GM23338 (cell line): ENCODE data around the gene ZNF792. TPM values are rescaled to one million over a fixed set of nuclear protein-coding genes. Genes with fewer than 3 reads are reported as not detected.
A peak's percentile ranks its signal among the peaks of the same experiment; 100 is the strongest.
"Not testable (repeated sequence)": the region's sequence is repeated elsewhere in the genome, so short reads cannot be mapped to it uniquely, and the experiment has no call there.

Source experiments
- ATAC-seq: fragments of 200-7000 bp; cut with Tn5 transposase; 3 replicates; pipeline ENCODE4 v1.9.1; 2020
- DNase-seq: peaks from one replicate; pipeline ENCODE4 v3.0.0-alpha.2; 2015; ENCODE audit warnings: low spot score
- H2AFZ ChIP-seq: fragments of 200-600 bp; sonication (generic); 2 replicates; pipeline ENCODE4 v1.8.0; 2016; ENCODE audit warnings: antibody characterized with exemption, mild to moderate bottlenecking, moderate library complexity
- H3F3A ChIP-seq: fragments of 200-600 bp; sonication (generic); replicated peaks from 2 replicates; pipeline ENCODE4 v1.8.0; 2017; ENCODE audit warnings: antibody characterized with exemption, mixed run types, low read depth
- H3K27ac ChIP-seq: fragments of 200-600 bp; sonication (generic); 2 replicates; pipeline ENCODE4 v1.6.1; 2016; ENCODE audit warnings: low read depth
- H3K27me3 ChIP-seq: fragments of 200-600 bp; sonication (generic); 2 replicates; pipeline ENCODE4 v1.8.0; 2016; ENCODE audit warnings: mild to moderate bottlenecking, mixed run types, moderate library complexity; ENCODE audit not compliant: insufficient read depth
- H3K36me3 ChIP-seq: fragments of 200-600 bp; sonication (generic); 2 replicates; pipeline ENCODE4 v1.8.0; 2016; ENCODE audit warnings: mild to moderate bottlenecking; ENCODE audit not compliant: insufficient read depth
- H3K4me1 ChIP-seq: fragments of 200-600 bp; sonication (generic); 2 replicates; pipeline ENCODE4 v1.8.0; 2016; ENCODE audit warnings: mild to moderate bottlenecking, moderate library complexity; ENCODE audit not compliant: insufficient read depth
- H3K4me2 ChIP-seq: fragments of 200-600 bp; sonication (generic); 2 replicates; pipeline ENCODE4 v1.7.1; 2017; ENCODE audit warnings: mixed run types
- H3K4me3 ChIP-seq: fragments of 200-600 bp; sonication (generic); 2 replicates; pipeline ENCODE4 v1.6.1; 2016; ENCODE audit warnings: mixed run types
- H3K79me2 ChIP-seq: fragments of 200-600 bp; sonication (generic); replicated peaks from 2 replicates; pipeline ENCODE4 v1.8.0; 2017; ENCODE audit warnings: mild to moderate bottlenecking; ENCODE audit not compliant: insufficient read depth
- H3K9me2 ChIP-seq: fragments of 200-600 bp; sonication (generic); 2 replicates; pipeline ENCODE4 v1.8.0; 2017; ENCODE audit not compliant: insufficient read depth
- H4K20me1 ChIP-seq: fragments of 200-600 bp; sonication (generic); replicated peaks from 2 replicates; pipeline ENCODE4 v1.8.0; 2017; ENCODE audit warnings: mild to moderate bottlenecking; ENCODE audit not compliant: insufficient read depth
- H3K27ac Mint-ChIP-seq: 2 replicates; pipeline ENCODE4 v1.8.0; 2020; ENCODE audit warnings: inconsistent platforms, mild to moderate bottlenecking, moderate library complexity, mixed read lengths
- H3K27me3 Mint-ChIP-seq: 3 replicates; pipeline ENCODE4 v1.8.0; 2022; ENCODE audit warnings: low read depth, mild to moderate bottlenecking, moderate library complexity, mixed read lengths, inconsistent platforms; ENCODE audit not compliant: insufficient read depth, poor library complexity
- H3K36me3 Mint-ChIP-seq: 3 replicates; pipeline ENCODE4 v1.8.0; 2021; ENCODE audit warnings: low read depth, mild to moderate bottlenecking, inconsistent platforms, moderate library complexity, mixed read lengths
- H3K4me1 Mint-ChIP-seq: 3 replicates; pipeline ENCODE4 v1.8.0; 2020; ENCODE audit warnings: mild to moderate bottlenecking, inconsistent platforms, mixed read lengths
- H3K4me3 Mint-ChIP-seq: 3 replicates; pipeline ENCODE4 v1.8.0; 2021; ENCODE audit warnings: moderate library complexity, mild to moderate bottlenecking, inconsistent platforms, mixed read lengths
- H3K9me3 Mint-ChIP-seq: 3 replicates; pipeline ENCODE4 v1.8.0; 2020; ENCODE audit warnings: moderate library complexity, mild to moderate bottlenecking, inconsistent platforms, mixed read lengths
- CREB1 ChIP-seq: fragments of 250-450 bp; sonication (Bioruptor Pico); IDR thresholded peaks from 2 replicates; pipeline ENCODE4 v1.5.0; 2020; ENCODE audit warnings: low read depth, mild to moderate bottlenecking, moderate library complexity
- EZH2 ChIP-seq: fragments of 200-600 bp; sonication (generic); IDR thresholded peaks from one replicate; pipeline ENCODE4 v1.8.0; 2017; ENCODE audit warnings: antibody characterized with exemption, mild to moderate bottlenecking, low read depth; ENCODE audit not compliant: unreplicated experiment
- EZH2phosphoT487 ChIP-seq: fragments of 200-600 bp; sonication (generic); IDR thresholded peaks from one replicate; pipeline ENCODE4 v1.8.1; 2018; ENCODE audit warnings: antibody characterized with exemption; ENCODE audit not compliant: unreplicated experiment
- JUNB ChIP-seq: IDR thresholded peaks from one replicate; pipeline ENCODE4 v1.6.1; 2016; ENCODE audit warnings: antibody characterized with exemption; ENCODE audit not compliant: unreplicated experiment
- NANOG ChIP-seq: IDR thresholded peaks from 2 replicates; pipeline ENCODE4 v1.6.1; 2016; ENCODE audit warnings: antibody characterized with exemption, borderline replicate concordance
- POLR2AphosphoS5 ChIP-seq: IDR thresholded peaks from 2 replicates; pipeline ENCODE4 v1.6.1; 2016; ENCODE audit warnings: antibody characterized with exemption, low read depth
- STAT1 ChIP-seq: IDR thresholded peaks from one replicate; pipeline ENCODE4 v1.6.1; 2016; ENCODE audit warnings: antibody characterized with exemption; ENCODE audit not compliant: unreplicated experiment
- ZNF114 ChIP-seq: fragments of 250-450 bp; sonication (Bioruptor Pico); IDR thresholded peaks from 2 replicates; pipeline ENCODE4 v1.5.0; 2020; ENCODE audit warnings: mild to moderate bottlenecking, moderate library complexity
- ZNF331 ChIP-seq: fragments of 250-450 bp; sonication (Bioruptor Pico); IDR thresholded peaks from 2 replicates; pipeline ENCODE4 v1.5.0; 2020; ENCODE audit warnings: low read depth, mild to moderate bottlenecking, moderate library complexity
- polyA plus RNA-seq: library from polyadenylated mRNA; unstranded; fragments of >200 nt; fragmentation: Nextera tagmentation; extraction: Ambion mirVana; gene quantifications from 2 replicates; pipeline ENCODE4 v1.2.1, GENCODE V29; 2016
- total RNA-seq: library from RNA; depleted of rRNA; stranded (reverse); fragments of >200 nt; shearing (Covaris generic); gene quantifications from 2 replicates; pipeline ENCODE4 v1.2.3, GENCODE V29; 2014
- TF ChIP-seq, protein P1 (sequence below): IDR thresholded peaks from 2 replicates; pipeline ENCODE4 v1.6.1; 2016; ENCODE audit warnings: antibody characterized with exemption
- TF ChIP-seq, protein P2 (sequence below): IDR thresholded peaks from one replicate; pipeline ENCODE4 v1.6.1; 2018; ENCODE audit warnings: antibody characterized with exemption; ENCODE audit not compliant: unreplicated experiment
- TF ChIP-seq, protein P3 (sequence below), 2 experiments: fragments of 200-600 bp in 1 of 2; sonication (generic) in 1 of 2; conservative IDR thresholded peaks; 2 replicates each; pipeline versions ENCODE4 v1.5.1 to v1.6.1; 2016 to 2017; ENCODE audit warnings: antibody characterized with exemption in 2 of 2, low read depth in 2 of 2, mild to moderate bottlenecking in 2 of 2, moderate library complexity in 1 of 2

ZNF792 gene
- total and polyA plus RNA-seq, 2 experiments from 2014 or later: 1.3 to 12.8 TPM

DNA sequence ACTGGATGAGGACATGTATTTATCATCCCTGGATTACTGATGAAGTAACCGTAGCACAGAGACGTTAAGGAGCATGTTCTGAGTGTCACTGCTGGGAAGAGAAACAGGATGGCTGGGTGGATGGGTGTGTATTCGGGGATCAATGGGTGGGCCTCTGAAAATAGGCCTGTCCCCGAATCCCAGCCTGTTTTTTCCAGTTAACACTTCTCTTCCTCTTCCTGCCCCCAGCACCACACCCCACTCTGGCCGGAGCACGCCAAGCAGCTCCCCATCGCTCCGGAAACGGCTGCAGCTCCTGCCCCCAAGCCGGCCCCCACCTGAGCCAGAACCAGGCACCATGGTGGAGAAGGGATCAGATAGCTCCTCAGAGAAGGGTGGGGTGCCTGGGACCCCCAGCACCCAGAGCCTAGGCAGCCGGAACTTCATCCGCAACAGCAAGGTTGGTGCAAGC lies 44.9 kb upstream of the ZNF792 start:
- ATAC-seq (no peak), DNase-seq (no peak)
- peaks cover 26% of the 10 kb centered on the region for H3K27me3 Mint-ChIP-seq
- no peak for TF ChIP-seq EZH2phosphoT487
- no peak for TF ChIP-seq POLR2AphosphoS5
- TF ChIP-seq ZNF331: no peak
- TF ChIP-seq ZNF114 (CRISPR knock-in tag): no peak
- TF ChIP-seq, protein P1, sequence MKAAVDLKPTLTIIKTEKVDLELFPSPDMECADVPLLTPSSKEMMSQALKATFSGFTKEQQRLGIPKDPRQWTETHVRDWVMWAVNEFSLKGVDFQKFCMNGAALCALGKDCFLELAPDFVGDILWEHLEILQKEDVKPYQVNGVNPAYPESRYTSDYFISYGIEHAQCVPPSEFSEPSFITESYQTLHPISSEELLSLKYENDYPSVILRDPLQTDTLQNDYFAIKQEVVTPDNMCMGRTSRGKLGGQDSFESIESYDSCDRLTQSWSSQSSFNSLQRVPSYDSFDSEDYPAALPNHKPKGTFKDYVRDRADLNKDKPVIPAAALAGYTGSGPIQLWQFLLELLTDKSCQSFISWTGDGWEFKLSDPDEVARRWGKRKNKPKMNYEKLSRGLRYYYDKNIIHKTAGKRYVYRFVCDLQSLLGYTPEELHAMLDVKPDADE: no peak
- H3K27me3 ChIP-seq: no peaks in the 10 kb centered on the region
- H3F3A ChIP-seq: peaks cover 35% of the 10 kb centered on the region
- H3K4me3 ChIP-seq: no peak overlapping the region
- H3K9me2 ChIP-seq: no peaks in the 10 kb centered on the region
- H4K20me1 ChIP-seq: peaks cover 50% of the 10 kb centered on the region
- H2AFZ ChIP-seq: no peak overlapping the region
- H3K27ac ChIP-seq: peak overlapping the region; percentile 63
- peaks cover 5% of the 10 kb centered on the region; the same call in 1 of the 2 replicates for H3K4me1 ChIP-seq
- H3K4me2 ChIP-seq: no peak overlapping the region
- no peaks in the 10 kb centered on the region; the same call in 2 of the 3 replicates for H3K9me3 Mint-ChIP-seq
- H3K4me3 Mint-ChIP-seq: no peak overlapping the region
- H3K4me1 Mint-ChIP-seq: peaks cover 13% of the 10 kb centered on the region
- H3K36me3 ChIP-seq: peaks cover 44% of the 10 kb centered on the region
- H3K79me2 ChIP-seq: peaks cover 49% of the 10 kb centered on the region
- peaks cover 83% of the 10 kb centered on the region for H3K36me3 Mint-ChIP-seq
- no peak overlapping the region for H3K27ac Mint-ChIP-seq

DNA sequence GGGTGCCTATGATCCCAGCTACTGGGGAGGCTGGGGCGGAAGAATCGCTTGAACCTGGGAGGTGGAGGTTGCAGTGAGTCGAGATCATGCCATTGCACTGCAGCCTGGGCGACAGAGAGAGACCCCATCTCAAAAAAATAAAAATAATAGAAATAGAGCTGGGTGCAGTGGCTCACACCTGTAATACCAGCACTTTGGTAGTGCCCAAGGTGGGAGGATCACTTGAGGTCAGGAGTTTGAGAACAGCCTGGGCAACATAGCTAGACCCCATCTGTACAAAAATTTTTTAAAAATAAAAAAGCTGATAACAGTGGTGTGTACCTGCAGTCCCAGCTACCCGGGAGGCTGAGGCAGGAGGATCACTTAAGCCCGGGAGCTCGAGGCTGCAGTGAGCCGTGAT lies 43.4 kb upstream of the ZNF792 start:
- not testable (repeated sequence) for H3K4me2 ChIP-seq, H3K9me2 ChIP-seq, H3K9me3 Mint-ChIP-seq, H3K27ac Mint-ChIP-seq, H3K27me3 ChIP-seq, H3K4me3 Mint-ChIP-seq, H2AFZ ChIP-seq, DNase-seq, H3K4me3 ChIP-seq, ATAC-seq
- Histone ChIP-seq H4K20me1 (peaks cover 56% of the 10 kb centered on the region), H3K79me2 (peaks cover 64% of the 10 kb centered on the region), H3F3A (peaks cover 35% of the 10 kb centered on the region), H3K27ac (0 out of 2 replicates have a peak overlapping the region, but pooled peaks have one; percentile 45), H3K36me3 (peaks cover 38% of the 10 kb centered on the region), H3K4me1 (peaks cover 16% of the 10 kb centered on the region)
- Mint-ChIP-seq H3K4me1 (peaks cover 22% of the 10 kb centered on the region), H3K36me3 (peaks cover 83% of the 10 kb centered on the region), H3K27me3 (peaks cover 15% of the 10 kb centered on the region)

DNA sequence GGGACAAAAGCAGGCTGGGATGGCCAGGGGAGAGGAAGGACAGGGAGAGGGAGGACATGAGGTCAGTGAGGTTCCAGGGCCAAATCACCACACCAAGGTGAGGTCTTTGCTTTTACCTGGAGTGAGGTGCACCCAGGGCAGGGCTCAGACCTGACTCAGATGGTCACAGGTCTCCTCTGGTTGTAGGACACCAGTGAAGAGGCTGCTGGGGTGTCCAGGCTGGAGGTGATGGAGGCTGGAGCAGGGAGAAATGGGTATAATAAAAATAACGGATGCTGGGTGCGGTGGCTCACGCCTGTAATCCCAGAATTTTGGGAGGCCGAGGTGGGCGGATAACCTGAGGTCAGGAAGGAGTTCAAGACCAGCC lies 43.0 kb upstream of the ZNF792 start:
- peaks cover 38% of the 10 kb centered on the region for H3K36me3 ChIP-seq
- Mint-ChIP-seq H3K36me3 (peaks cover 83% of the 10 kb centered on the region), H3K4me3 (no peak overlapping the region), H3K27me3 (peaks cover 12% of the 10 kb centered on the region), H3K27ac (peak overlapping the region; percentile 73; the same call in 1 of the 2 replicates), H3K9me3 (no peaks in the 10 kb centered on the region; the same call in 2 of the 3 replicates), H3K4me1 (peaks cover 27% of the 10 kb centered on the region)
- no peak for ATAC-seq
- H3F3A ChIP-seq: peaks cover 32% of the 10 kb centered on the region
- H3K4me3 ChIP-seq: no peak overlapping the region
- peak overlapping the region; percentile 45; the same call in 1 of the 2 replicates for H3K27ac ChIP-seq
- H3K79me2 ChIP-seq: peaks cover 68% of the 10 kb centered on the region
- peaks cover 60% of the 10 kb centered on the region for H4K20me1 ChIP-seq
- no peaks in the 10 kb centered on the region for H3K9me2 ChIP-seq
- DNase-seq: no peak
- no peaks in the 10 kb centered on the region for H3K27me3 ChIP-seq
- peaks cover 20% of the 10 kb centered on the region for H3K4me1 ChIP-seq
- H3K4me2 ChIP-seq: no peak overlapping the region
- H2AFZ ChIP-seq: no peak overlapping the region
- TF ChIP-seq EZH2phosphoT487 (no peak), STAT1 (no peak), NANOG (no peak), EZH2 (no peak), JUNB (no peak), CREB1 (no peak)
- TF ChIP-seq, protein P2, sequence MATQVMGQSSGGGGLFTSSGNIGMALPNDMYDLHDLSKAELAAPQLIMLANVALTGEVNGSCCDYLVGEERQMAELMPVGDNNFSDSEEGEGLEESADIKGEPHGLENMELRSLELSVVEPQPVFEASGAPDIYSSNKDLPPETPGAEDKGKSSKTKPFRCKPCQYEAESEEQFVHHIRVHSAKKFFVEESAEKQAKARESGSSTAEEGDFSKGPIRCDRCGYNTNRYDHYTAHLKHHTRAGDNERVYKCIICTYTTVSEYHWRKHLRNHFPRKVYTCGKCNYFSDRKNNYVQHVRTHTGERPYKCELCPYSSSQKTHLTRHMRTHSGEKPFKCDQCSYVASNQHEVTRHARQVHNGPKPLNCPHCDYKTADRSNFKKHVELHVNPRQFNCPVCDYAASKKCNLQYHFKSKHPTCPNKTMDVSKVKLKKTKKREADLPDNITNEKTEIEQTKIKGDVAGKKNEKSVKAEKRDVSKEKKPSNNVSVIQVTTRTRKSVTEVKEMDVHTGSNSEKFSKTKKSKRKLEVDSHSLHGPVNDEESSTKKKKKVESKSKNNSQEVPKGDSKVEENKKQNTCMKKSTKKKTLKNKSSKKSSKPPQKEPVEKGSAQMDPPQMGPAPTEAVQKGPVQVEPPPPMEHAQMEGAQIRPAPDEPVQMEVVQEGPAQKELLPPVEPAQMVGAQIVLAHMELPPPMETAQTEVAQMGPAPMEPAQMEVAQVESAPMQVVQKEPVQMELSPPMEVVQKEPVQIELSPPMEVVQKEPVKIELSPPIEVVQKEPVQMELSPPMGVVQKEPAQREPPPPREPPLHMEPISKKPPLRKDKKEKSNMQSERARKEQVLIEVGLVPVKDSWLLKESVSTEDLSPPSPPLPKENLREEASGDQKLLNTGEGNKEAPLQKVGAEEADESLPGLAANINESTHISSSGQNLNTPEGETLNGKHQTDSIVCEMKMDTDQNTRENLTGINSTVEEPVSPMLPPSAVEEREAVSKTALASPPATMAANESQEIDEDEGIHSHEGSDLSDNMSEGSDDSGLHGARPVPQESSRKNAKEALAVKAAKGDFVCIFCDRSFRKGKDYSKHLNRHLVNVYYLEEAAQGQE: no peak
- TF ChIP-seq, protein P3, sequence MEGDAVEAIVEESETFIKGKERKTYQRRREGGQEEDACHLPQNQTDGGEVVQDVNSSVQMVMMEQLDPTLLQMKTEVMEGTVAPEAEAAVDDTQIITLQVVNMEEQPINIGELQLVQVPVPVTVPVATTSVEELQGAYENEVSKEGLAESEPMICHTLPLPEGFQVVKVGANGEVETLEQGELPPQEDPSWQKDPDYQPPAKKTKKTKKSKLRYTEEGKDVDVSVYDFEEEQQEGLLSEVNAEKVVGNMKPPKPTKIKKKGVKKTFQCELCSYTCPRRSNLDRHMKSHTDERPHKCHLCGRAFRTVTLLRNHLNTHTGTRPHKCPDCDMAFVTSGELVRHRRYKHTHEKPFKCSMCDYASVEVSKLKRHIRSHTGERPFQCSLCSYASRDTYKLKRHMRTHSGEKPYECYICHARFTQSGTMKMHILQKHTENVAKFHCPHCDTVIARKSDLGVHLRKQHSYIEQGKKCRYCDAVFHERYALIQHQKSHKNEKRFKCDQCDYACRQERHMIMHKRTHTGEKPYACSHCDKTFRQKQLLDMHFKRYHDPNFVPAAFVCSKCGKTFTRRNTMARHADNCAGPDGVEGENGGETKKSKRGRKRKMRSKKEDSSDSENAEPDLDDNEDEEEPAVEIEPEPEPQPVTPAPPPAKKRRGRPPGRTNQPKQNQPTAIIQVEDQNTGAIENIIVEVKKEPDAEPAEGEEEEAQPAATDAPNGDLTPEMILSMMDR (conservative IDR thresholded peaks at IDR 0.05; ENCODE audit: low read depth in 2 of 2): no peak
- TF ChIP-seq, protein P1: no peak
